Inflammatory macrophage (primary cell): ENCODE measurements around the gene TANGO6.
"Not testable (repeated sequence)": the region's sequence is repeated elsewhere in the genome, so short reads cannot be mapped to it uniquely, and the experiment has no call there.

Experiments
- DNase-seq, 2 donors: peaks; one replicate each; pipeline ENCODE4 v3.0.0-alpha.2; 2020 to 2022
- total RNA-seq, 18 experiments: gene quantifications; one replicate each; lab custom pipeline; 2026; ENCODE audit warnings: mixed read lengths in 6 of 18, inconsistent platforms in 2 of 18; lab: John Stamatoyannopoulos, UW

TANGO6 gene
- 9.8 to 47.8 (median 33.5) reads per million in 18 experiments for total RNA-seq

DNA sequence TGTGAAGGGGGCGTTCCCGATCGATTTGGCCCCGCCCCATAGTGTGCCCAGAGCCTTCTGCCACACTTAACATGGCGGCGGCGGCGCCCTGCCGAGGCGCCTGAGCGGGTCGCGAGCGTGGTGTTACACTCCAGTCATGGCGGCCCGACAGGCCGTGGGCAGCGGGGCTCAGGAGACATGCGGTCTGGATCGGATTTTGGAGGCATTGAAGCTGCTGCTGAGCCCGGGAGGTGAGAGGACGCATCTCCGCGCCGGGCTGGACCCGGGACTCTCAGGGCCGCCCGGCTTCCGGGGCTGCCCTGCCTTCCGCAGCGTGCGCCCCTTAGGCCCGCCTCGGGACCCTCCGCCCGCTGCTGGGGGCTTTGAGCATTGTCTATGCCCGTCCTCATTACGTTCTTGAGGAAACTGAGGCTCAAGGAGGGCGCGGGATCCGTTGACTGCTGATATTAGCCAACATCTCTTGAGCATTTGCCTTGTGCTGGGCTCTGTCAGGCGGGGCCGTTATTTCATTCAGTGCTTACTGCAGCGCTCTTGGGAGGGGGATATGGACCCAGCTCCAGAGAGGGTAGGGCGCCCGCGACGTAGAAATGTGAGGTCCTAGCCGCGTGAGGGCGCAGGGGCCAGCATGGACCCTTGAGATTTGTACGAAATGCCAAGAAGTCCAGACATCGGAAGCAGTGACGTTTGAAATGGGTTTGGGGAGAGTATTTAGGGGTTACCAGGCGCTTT, at the start of gene TANGO6:
Gene TANGO6 (plus strand): TSS at position 50 of the 729 bp plus-strand sequence. CDS start 87 bp downstream, at position 137.
- peak; percentile 87 to 91 for DNase-seq

DNA sequence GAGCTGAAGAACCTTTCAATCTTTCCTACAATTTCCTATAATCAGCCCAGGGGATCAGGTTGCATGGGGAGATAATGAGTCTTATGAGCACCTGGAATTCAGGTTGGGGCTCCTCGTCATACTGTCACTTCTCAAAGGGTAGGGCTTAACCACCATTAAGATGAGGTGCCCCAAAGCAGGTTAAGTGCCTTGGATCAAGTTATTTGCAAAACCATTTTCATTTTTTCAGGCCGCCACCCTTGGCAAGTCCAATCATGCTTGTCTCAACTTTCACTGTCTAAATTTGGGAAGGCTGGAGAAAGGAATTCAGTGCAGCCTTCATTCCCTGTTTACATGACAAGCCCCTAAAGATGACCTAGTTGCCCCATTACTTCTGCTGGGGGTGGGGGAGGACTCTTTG, 44.9 kb upstream of the TANGO6 start:
- DNase-seq: no peak

DNA sequence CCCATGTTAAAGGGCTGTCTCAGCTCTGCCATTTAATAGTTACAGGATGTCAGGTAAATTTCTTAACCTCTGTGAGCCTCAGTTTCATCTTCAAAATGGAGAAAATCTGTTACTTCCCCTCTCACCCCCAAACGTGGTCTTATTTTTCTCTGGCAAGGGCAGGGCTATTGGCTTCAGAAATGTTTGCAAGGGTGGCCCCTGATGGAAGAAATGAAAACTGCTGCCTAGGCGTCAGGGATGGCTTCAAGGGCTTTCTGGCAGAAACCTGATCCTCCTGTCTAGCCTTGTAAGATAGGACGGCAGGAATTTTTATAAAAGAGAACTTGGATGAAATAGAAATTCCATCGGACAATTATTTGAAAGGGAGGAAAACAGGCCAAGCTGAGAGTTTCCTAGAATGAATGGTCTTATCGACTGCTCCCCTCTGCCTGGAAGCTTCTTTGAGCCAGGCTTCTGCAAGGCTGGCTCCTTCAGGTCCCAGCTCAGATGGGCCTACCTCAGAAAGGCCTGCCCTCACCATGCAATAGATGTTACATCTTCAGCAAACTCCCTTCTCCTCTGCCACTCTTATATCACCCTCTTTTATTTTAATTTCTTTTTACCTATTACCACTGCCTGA, 43.0 kb upstream of the TANGO6 start:
- DNase-seq: peak; percentile 56 to 65

GRCh38 chr16:68802190-68802589, 41.1 kb upstream of the TANGO6 start:
- DNase-seq: no peak

GRCh38 chr16:68806422-68806821, 36.9 kb upstream of the TANGO6 start:
- DNase-seq: no peak

- DNase-seq: no peak
Observed at GRCh38 chr16:68806981-68807380, 36.4 kb upstream of the TANGO6 start.

DNA sequence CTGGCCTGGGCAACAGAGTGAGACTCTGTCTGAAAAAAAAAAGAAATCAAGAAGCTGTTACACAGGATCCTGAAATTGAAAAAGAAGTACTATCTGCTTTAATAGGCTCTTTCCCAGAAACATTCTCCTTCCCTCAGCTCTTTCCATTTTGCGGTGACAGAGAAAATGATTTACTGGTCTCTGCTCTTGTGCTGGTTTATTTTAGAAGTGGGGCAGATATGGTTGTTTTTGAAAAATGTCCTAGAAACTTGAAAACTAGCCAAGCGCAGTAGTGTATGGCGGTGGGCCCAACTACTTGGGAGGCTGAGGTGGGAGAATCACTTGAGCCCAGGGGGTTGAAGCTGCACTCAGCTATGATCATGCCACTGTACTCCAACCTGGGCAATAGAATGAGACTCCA, 28.8 kb upstream of the TANGO6 start:
- DNase-seq: no peak

GRCh38 chr16:68823401-68824135, 19.8 kb upstream of the TANGO6 start:
- no peak for DNase-seq

- DNase-seq: no peak
Observed at GRCh38 chr16:68825427-68825826, 17.9 kb upstream of the TANGO6 start.

DNA sequence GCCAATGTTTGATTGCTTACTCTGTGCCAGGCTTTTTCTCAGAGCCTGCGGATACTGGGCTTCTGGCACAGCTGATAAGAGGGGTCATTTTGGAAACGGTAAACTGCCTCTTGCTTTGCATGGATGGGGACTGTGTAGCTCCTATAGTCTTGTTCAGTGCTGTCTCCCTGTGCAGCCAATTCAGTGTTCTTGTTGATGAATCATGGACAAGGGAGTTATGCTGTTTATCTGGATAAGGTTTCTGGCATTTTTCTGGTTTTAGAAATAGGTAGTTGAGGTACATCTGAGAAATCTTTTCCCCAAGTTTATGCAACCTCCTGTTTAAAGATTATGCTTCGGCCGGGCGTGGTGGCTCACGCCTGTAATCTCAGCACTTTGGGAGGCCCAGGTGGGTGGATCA, 16.7 kb upstream of the TANGO6 start:
- DNase-seq: no peak

DNA sequence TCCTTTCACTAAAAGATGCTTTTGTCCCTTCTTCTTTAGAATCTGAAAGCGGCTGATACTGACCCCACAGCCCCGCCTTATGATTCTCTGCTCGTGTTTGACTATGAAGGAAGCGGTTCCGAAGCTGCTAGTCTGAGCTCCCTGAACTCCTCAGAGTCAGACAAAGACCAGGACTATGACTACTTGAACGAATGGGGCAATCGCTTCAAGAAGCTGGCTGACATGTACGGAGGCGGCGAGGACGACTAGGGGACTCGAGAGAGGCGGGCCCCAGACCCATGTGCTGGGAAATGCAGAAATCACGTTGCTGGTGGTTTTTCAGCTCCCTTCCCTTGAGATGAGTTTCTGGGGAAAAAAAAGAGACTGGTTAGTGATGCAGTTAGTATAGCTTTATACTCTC, 10.1 kb upstream of the TANGO6 start:
- no peak for DNase-seq

DNA sequence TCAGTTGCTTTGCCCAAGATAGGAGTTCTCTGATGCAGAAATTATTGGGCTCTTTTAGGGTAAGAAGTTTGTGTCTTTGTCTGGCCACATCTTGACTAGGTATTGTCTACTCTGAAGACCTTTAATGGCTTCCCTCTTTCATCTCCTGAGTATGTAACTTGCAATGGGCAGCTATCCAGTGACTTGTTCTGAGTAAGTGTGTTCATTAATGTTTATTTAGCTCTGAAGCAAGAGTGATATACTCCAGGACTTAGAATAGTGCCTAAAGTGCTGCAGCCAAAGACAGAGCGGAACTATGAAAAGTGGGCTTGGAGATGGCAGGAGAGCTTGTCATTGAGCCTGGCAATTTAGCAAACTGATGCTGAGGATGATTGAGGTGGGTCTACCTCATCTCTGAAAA, 8.8 kb upstream of the TANGO6 start:
- no peak for DNase-seq

DNA sequence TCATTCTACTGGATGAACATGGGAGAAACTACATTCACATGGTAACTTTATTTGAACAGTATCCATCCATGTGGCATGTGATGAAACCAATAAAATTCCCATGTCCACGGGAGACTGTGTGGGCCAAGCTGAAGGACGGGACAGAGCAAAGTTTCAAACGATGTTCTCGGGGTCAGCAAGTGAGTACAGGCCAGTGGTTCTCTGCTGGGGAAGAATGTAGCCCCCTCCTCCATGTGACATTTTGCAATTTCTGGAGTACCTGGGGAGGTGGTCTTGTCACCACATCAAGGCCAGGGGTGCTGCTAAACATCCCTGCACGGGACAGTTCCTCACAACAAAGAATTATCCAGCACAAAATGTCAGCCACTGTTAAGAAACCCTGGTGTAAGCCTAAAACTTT, 7.4 kb upstream of the TANGO6 start:
- DNase-seq: no peak

DNA sequence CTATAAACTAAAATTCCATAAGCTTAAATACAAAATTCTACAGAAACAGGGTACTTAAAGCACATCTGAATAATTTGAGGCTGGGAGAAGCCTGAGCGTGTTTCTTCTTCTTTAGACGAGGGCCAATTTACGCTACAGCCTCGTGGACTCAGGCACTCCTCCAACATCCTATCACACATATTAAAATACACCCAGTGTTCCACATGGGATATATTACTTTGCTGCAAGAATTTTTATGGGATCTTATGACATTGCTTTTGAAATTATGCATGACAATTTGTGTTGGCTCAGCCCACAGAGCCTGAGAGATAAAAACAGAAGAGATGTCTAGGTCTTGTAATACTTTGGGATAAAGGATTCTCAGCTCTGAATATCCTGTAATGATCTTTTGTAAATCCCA, 3.5 kb upstream of the TANGO6 start:
- no peak for DNase-seq

- DNase-seq: not testable (repeated sequence)
Observed at GRCh38 chr16:68842964-68843481, 308 bp upstream of the TANGO6 start.

DNA sequence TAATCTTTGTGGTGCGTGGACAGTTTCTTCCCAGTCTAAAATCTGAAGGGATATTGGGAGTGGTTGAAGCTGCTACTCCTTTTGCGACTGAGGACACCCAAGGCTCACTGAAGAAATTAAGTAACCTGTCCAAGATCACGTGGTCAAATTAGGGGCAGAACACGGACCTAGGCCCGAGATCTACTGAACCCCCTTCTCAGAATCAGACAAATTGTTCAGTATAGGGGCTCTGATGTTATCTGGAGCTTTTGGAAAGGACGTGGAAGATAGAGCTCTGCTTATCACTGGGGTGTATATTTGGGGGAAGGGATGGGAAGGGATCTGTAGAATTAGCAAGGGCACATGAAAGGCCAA, 857 bp downstream of the TANGO6 start:
- DNase-seq: no peak

DNA sequence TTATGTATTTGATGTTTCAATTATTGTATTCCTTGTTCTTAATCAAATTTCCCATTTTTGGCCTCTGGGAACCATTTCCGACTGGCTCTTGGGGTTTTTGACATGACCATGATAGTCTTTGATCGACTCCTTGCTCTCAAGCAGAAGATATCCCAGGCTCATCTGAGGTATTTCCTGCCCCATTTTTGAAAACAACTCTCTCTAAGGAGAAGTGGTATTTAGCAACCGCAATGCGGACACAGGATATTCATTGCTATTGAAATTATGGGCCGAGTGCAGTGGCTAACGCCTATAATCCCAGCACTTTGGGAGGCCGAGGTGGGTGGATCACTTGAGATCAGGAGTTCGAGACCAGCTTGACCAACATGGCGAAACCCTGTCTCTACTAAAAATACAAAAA, 5.5 kb downstream of the TANGO6 start:
- peak in 1 of 2 donors; percentile 41 for DNase-seq

GRCh38 chr16:68850481-68850880, 7.2 kb downstream of the TANGO6 start:
- DNase-seq: no peak

DNA sequence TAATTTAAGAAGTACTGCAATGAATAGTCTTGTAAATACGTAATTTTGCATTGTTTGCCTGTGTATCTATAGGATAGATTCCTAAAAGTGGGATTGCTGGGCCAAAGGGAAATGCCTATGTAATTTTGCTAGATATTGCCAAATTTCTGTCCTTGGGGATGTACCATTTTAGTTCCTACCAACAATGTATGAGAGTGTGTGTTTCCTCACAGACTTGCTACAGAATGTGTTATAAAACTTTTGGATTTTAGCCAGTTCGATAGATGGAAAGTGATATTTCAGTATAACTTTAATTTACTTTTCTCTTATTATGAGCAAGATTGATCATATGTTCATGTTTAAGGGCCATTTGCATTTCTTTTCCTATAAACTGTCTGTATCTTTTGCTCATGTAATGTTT, 8.3 kb downstream of the TANGO6 start:
- no peak for DNase-seq

- no peak for DNase-seq
Observed at GRCh38 chr16:68857479-68857878, 14.1 kb downstream of the TANGO6 start.

DNA sequence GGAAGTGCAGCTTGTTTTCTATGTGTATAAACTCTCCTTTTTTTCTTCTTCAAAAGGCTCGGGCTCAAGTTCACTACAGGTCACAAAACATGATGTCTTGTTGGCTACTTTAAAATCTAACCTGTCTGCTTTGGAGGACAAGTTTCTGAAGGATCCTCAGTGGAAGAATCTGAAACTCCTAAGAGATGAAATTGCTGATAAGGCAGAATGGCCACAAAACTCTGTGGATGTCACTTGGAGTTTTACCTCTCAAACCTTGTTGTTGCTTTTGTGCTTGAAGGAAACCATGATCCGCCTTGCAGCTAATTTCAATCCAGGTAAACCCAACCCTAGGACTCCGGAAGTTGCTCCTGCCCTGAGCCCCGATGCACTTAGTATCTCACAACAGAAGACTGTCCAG, 16.5 kb downstream of the TANGO6 start:
- DNase-seq: no peak

GRCh38 chr16:68860978-68861892, 17.9 kb downstream of the TANGO6 start:
- peak in 1 of 2 donors; percentile 17 for DNase-seq
